ENCODE data around the gene CAV2.
A peak's percentile ranks its signal among the peaks of the same experiment; 100 is the strongest.

The CAV2 gene

GRCh38 chr7:116525298-116525912 is 25.9 kb downstream of the CAV2 start:
- ATAC-seq (ENCODE audit: low read depth) (no peak), DNase-seq (ENCODE audit: low spot score) (peak; percentile 57)
- no peak for TF ChIP-seq CTCF (IDR thresholded peaks at IDR 0.05; ENCODE audit: poor library complexity, severe bottlenecking)
- Histone ChIP-seq H3K4me1 (ENCODE audit: insufficient read depth, poor library complexity, severe bottlenecking) (peaks cover 61% of the 10 kb centered on the region), H3K27me3 (ENCODE audit: insufficient read depth, poor library complexity, severe bottlenecking) (no peaks in the 10 kb centered on the region), H3K9me3 (ENCODE audit: severe bottlenecking) (no peaks in the 10 kb centered on the region), H3K27ac (ENCODE audit: poor library complexity, severe bottlenecking) (peak overlapping the region; percentile 99), H3K36me3 (ENCODE audit: low read depth) (peaks cover 51% of the 10 kb centered on the region), H3K4me3 (ENCODE audit: severe bottlenecking) (peak overlapping the region; percentile 56)

DNA sequence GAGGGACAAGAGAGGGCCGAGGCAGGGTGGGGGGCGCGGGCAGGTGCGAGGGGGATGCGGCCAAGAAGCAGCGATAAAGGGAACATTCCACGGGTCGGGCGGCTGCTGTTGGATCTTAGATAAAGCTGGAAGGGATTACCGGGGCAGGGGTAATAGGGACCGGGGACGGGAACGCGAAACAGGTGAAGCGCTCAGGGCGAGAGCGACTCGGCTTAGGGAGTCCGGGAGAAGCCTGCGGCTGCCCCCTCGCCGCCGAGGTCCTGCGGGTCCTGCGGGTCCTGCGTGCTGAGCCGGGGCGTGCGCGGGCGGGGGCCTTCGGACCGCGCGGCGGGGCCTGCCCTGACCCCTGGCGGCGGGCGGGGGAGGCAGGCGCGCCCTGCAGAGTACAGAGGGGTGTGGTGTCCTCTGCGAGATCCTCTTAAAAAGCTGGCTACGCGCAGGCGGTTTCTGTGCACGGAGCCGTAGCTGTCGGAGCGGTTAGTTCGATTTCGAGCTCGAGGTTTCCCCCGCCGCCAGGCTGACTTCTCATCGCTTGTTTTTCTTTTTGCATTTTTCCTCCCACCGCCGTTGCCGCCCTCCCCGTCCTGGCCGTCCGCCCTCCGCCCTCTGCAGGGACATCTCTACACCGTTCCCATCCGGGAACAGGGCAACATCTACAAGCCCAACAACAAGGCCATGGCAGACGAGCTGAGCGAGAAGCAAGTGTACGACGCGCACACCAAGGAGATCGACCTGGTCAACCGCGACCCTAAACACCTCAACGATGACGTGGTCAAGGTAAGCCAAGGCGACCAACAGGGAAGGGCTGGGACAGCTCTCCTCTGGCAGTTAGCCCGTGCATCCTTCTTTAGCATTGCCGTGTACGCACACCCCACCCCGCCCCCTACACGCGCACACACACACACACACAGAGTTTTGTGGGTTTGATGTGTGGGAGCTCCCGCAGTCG is 26.6 kb downstream of the CAV2 start:
- H3K4me3 ChIP-seq (ENCODE audit: severe bottlenecking), result peak overlapping the region; percentile 56
- DNase-seq (ENCODE audit: low spot score), result peak; percentile 77
- H3K27me3 ChIP-seq (ENCODE audit: insufficient read depth, poor library complexity, severe bottlenecking), result no peaks in the 10 kb centered on the region

DNA sequence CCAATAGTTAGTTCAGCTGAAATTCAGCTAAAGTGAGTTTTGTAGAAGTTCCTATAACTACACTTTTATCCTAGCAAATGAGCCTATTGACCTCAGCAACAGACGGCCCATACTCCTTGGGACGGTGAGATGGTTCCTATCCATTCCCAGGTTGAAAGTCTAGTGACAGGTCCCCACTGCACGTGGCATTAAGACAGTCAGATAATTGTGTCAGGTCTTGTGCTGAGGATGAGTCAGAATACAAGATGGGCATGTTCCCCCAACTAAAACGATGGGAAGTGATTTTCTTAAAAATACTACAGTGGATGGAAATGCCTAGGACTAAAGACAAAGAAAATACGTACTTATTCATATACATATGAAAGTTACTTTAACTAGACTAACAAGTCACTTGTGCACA is 27.4 kb downstream of the CAV2 start:
- no peaks in the 10 kb centered on the region for H3K27me3 ChIP-seq (ENCODE audit: insufficient read depth, poor library complexity, severe bottlenecking)
- H3K9me3 ChIP-seq (ENCODE audit: severe bottlenecking), result no peaks in the 10 kb centered on the region
- no peak for DNase-seq (ENCODE audit: low spot score)
- H3K4me3 ChIP-seq (ENCODE audit: severe bottlenecking), result peak overlapping the region; percentile 56
- no peak for ATAC-seq (ENCODE audit: low read depth)
- no peak for TF ChIP-seq CTCF (IDR thresholded peaks at IDR 0.05; ENCODE audit: poor library complexity, severe bottlenecking)
- peak overlapping the region; percentile 99 for H3K27ac ChIP-seq (ENCODE audit: poor library complexity, severe bottlenecking)
- peaks cover 66% of the 10 kb centered on the region for H3K36me3 ChIP-seq (ENCODE audit: low read depth)
- peaks cover 61% of the 10 kb centered on the region for H3K4me1 ChIP-seq (ENCODE audit: insufficient read depth, poor library complexity, severe bottlenecking)

More for the DNA sequence above, 26.6 kb downstream of the CAV2 start:
- H3K36me3 ChIP-seq (ENCODE audit: low read depth), result peaks cover 58% of the 10 kb centered on the region
- peak; percentile 90 for TF ChIP-seq CTCF (IDR thresholded peaks at IDR 0.05; ENCODE audit: poor library complexity, severe bottlenecking)
- H3K4me1 ChIP-seq (ENCODE audit: insufficient read depth, poor library complexity, severe bottlenecking), result peaks cover 61% of the 10 kb centered on the region
- no peaks in the 10 kb centered on the region for H3K9me3 ChIP-seq (ENCODE audit: severe bottlenecking)
- peak; percentile 57 for ATAC-seq (ENCODE audit: low read depth)
- H3K27ac ChIP-seq (ENCODE audit: poor library complexity, severe bottlenecking), result peak overlapping the region; percentile 99

DNA sequence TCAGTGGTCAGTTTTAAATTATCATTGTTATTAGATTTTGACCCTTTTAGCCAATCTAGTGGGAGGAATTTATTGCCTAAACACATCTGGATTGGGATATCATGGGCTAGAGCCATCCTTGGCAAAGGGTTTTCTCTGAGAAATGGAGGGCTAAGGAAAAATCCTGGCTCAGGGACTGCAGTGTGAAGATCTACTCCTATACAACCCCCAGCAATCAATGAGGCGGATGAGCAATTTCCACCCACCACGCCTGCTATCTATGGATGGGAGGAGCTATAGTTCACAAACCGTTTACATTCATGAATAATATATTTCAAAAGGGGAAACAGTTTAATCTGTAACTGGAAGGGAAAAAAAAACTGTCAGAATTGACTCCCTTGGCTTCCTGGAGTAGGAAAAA is 28.0 kb downstream of the CAV2 start:
- Histone ChIP-seq H3K4me1 (ENCODE audit: insufficient read depth, poor library complexity, severe bottlenecking) (peaks cover 61% of the 10 kb centered on the region), H3K36me3 (ENCODE audit: low read depth) (peaks cover 72% of the 10 kb centered on the region), H3K27ac (ENCODE audit: poor library complexity, severe bottlenecking) (peak overlapping the region; percentile 99), H3K4me3 (ENCODE audit: severe bottlenecking) (peak overlapping the region; percentile 56), H3K9me3 (ENCODE audit: severe bottlenecking) (no peaks in the 10 kb centered on the region), H3K27me3 (ENCODE audit: insufficient read depth, poor library complexity, severe bottlenecking) (no peaks in the 10 kb centered on the region)
- TF ChIP-seq CTCF (IDR thresholded peaks at IDR 0.05; ENCODE audit: poor library complexity, severe bottlenecking), result no peak
- DNase-seq (ENCODE audit: low spot score), result no peak
- no peak for ATAC-seq (ENCODE audit: low read depth)

Measured in RWPE2 (cell line).